HG03442 (cell line): ENCODE data around the gene SMC4.
A peak's percentile ranks its signal among the peaks of the same experiment; 100 is the strongest.
"Not testable (repeated sequence)": the region's sequence is repeated elsewhere in the genome, so short reads cannot be mapped to it uniquely, and the experiment has no call there.

Source experiments
- ATAC-seq: cut with Tn5 transposase; IDR thresholded peaks from one replicate; pipeline ENCODE4 v1.9.1; 2021; ENCODE audit warnings: mild to moderate bottlenecking, moderate library complexity; ENCODE audit not compliant: unreplicated experiment

Gene SMC4

GRCh38 chr3:160399125-160400029, at the start of gene SMC4, which contains the start of gene IFT80:
Gene SMC4 (plus strand): TSS chr3:160399650. CDS start chr3:160400827, 1,177 bp downstream.
Gene IFT80 (minus strand): TSS chr3:160399225. CDS start chr3:160384600, 14,625 bp downstream.
- ATAC-seq, result peak; percentile 93

GRCh38 chr3:160355826-160356225, 43.6 kb upstream of the SMC4 start:
- ATAC-seq, result no peak

GRCh38 chr3:160362896-160363295, 36.6 kb upstream of the SMC4 start:
- not testable (repeated sequence) for ATAC-seq

GRCh38 chr3:160365869-160366522, 33.5 kb upstream of the SMC4 start:
- no peak for ATAC-seq

GRCh38 chr3:160368804-160369203, 30.6 kb upstream of the SMC4 start:
- peak; percentile 80 for ATAC-seq

GRCh38 chr3:160369784-160370183, 29.7 kb upstream of the SMC4 start:
- no peak for ATAC-seq

- no peak for ATAC-seq
These were observed 28.2 kb upstream of the SMC4 start for GRCh38 chr3:160370987-160371857.

- no peak for ATAC-seq
These were observed 26.7 kb upstream of the SMC4 start for GRCh38 chr3:160372780-160373179.

GRCh38 chr3:160373655-160374054, 25.8 kb upstream of the SMC4 start:
- no peak for ATAC-seq

GRCh38 chr3:160374472-160374871, 25.0 kb upstream of the SMC4 start:
- ATAC-seq, result no peak

- no peak for ATAC-seq
These were observed 24.5 kb upstream of the SMC4 start for GRCh38 chr3:160374925-160375324.

GRCh38 chr3:160376681-160377080, 22.8 kb upstream of the SMC4 start:
- no peak for ATAC-seq

- ATAC-seq, result no peak
These were observed 20.9 kb upstream of the SMC4 start for GRCh38 chr3:160378331-160379109.

GRCh38 chr3:160379628-160380214, 19.7 kb upstream of the SMC4 start:
- no peak for ATAC-seq

GRCh38 chr3:160381470-160381869, 18.0 kb upstream of the SMC4 start:
- ATAC-seq, result no peak

- no peak for ATAC-seq
These were observed 14.7 kb upstream of the SMC4 start for GRCh38 chr3:160384639-160385318.

- peak; percentile 66 for ATAC-seq
These were observed 8.8 kb upstream of the SMC4 start for GRCh38 chr3:160390565-160391138.

- ATAC-seq, result no peak
These were observed 6.7 kb upstream of the SMC4 start for GRCh38 chr3:160392798-160393197.
